HEK293 (cell line): ENCODE results near the gene LYSMD3.

ENCODE experiments used
- CTCF ChIA-PET: fragments of 350-600 bp; formaldehyde crosslinking; extraction: SDS; loops from one replicate; lab custom pipeline; 2021; ENCODE audit warnings: antibody characterized with exemption; lab: Yijun Ruan, JAX
- POLR2A ChIA-PET: fragments of 300-600 bp; formaldehyde crosslinking; extraction: SDS; loops from one replicate; lab custom pipeline; 2020; ENCODE audit warnings: antibody characterized with exemption, inconsistent platforms; lab: Yijun Ruan, JAX
- H3K27ac ChIP-seq: fragments of 200-500 bp; sonication (Bioruptor generic); 2 replicates; pipeline ENCODE4 v1.5.1; 2014; ENCODE audit warnings: low read depth, low read length, control low read depth, inconsistent platforms; ENCODE audit errors: extremely low read depth
- H3K36me3 ChIP-seq, 2 experiments: fragments of 200-500 bp in 1 of 2; sonication (Bioruptor generic) in 1 of 2; 1 replicate in 1 of 2; 2 replicates in 1 of 2; pipeline ENCODE4 v1.5.1; 2014 to 2017; ENCODE audit warnings: inconsistent platforms in 2 of 2, low read length in 2 of 2; ENCODE audit not compliant: control insufficient read depth in 2 of 2, insufficient read depth in 1 of 2
- H3K4me1 ChIP-seq: fragments of 200-500 bp; sonication (Bioruptor generic); 2 replicates; pipeline ENCODE4 v1.5.1; 2014; ENCODE audit warnings: mild to moderate bottlenecking, low read length, inconsistent platforms; ENCODE audit not compliant: control insufficient read depth, insufficient read depth
- H3K4me3 ChIP-seq: 2 replicates; pipeline ENCODE4 v1.5.1; 2011; ENCODE audit warnings: low read depth, mild to moderate bottlenecking, control low read depth, low read length, moderate library complexity
- H3K9me3 ChIP-seq: fragments of 200-500 bp; sonication (Bioruptor generic); 2 replicates; pipeline ENCODE4 v1.5.1; 2014; ENCODE audit warnings: low read depth, low read length, inconsistent platforms; ENCODE audit not compliant: control insufficient read depth, insufficient read depth
- BCL11A ChIP-seq: fragments of 450-650 bp; formaldehyde crosslinking; IDR thresholded peaks from 2 replicates; pipeline ENCODE4 v1.5.1; 2016; ENCODE audit warnings: low read depth, missing biosample characterization, missing genetic modification characterization
- GLI2 ChIP-seq: fragments of 450-650 bp; formaldehyde crosslinking; IDR thresholded peaks from 2 replicates; pipeline ENCODE4; 2017; ENCODE audit warnings: missing biosample characterization, missing genetic modification characterization, low read depth, borderline replicate concordance
- IKZF3 ChIP-seq: fragments of 450-650 bp; IDR thresholded peaks from 2 replicates; pipeline ENCODE4 v1.5.0; 2018; ENCODE audit warnings: missing biosample characterization, mild to moderate bottlenecking, missing genetic modification characterization, moderate library complexity
- KLF1 ChIP-seq: fragments of 450-650 bp; formaldehyde crosslinking; IDR thresholded peaks from 2 replicates; pipeline ENCODE4 v1.5.1; 2016; ENCODE audit warnings: missing biosample characterization, missing genetic modification characterization
- KLF10 ChIP-seq: fragments of 450-650 bp; IDR thresholded peaks from 2 replicates; pipeline ENCODE4 v1.5.1; 2018; ENCODE audit warnings: missing biosample characterization, mild to moderate bottlenecking, missing genetic modification characterization
- KLF7 ChIP-seq: fragments of 450-650 bp; formaldehyde crosslinking; IDR thresholded peaks from 2 replicates; pipeline ENCODE4 v1.5.1; 2016; ENCODE audit warnings: missing biosample characterization, missing genetic modification characterization, borderline replicate concordance
- SCRT2 ChIP-seq: fragments of 450-650 bp; formaldehyde crosslinking; IDR thresholded peaks from 2 replicates; pipeline ENCODE4 v1.5.1; 2016; ENCODE audit warnings: missing biosample characterization, missing genetic modification characterization
- TCF7L2 ChIP-seq: IDR thresholded peaks from 2 replicates; pipeline ENCODE4 v1.6.1; 2011; ENCODE audit warnings: low read depth, mild to moderate bottlenecking, inconsistent platforms, low read length, moderate library complexity, borderline replicate concordance
- ZBTB48 ChIP-seq: fragments of 450-650 bp; formaldehyde crosslinking; IDR thresholded peaks from 2 replicates; pipeline ENCODE4 v1.5.1; 2016; ENCODE audit warnings: missing biosample characterization, missing genetic modification characterization
- ZEB2 ChIP-seq: fragments of 450-650 bp; formaldehyde crosslinking; IDR thresholded peaks from 2 replicates; pipeline ENCODE4 v1.5.1; 2016; ENCODE audit warnings: missing biosample characterization, missing genetic modification characterization
- ZNF202 ChIP-seq: fragments of 450-650 bp; formaldehyde crosslinking; IDR thresholded peaks from 2 replicates; pipeline ENCODE4 v1.5.1; 2016; ENCODE audit warnings: missing biosample characterization, missing genetic modification characterization, borderline replicate concordance
- ZNF211 ChIP-seq: fragments of 450-650 bp; formaldehyde crosslinking; IDR thresholded peaks from 2 replicates; pipeline ENCODE4 v1.5.1; 2016; ENCODE audit warnings: low read depth, missing biosample characterization, missing genetic modification characterization
- ZNF223 ChIP-seq: fragments of 450-650 bp; formaldehyde crosslinking; IDR thresholded peaks from 2 replicates; pipeline ENCODE4 v1.5.1; 2016; ENCODE audit warnings: missing biosample characterization, missing genetic modification characterization
- ZNF23 ChIP-seq: fragments of 450-650 bp; formaldehyde crosslinking; IDR thresholded peaks from 2 replicates; pipeline ENCODE4 v1.5.1; 2016; ENCODE audit warnings: missing biosample characterization, missing genetic modification characterization, borderline replicate concordance
- ZNF248 ChIP-seq: fragments of 450-650 bp; formaldehyde crosslinking; IDR thresholded peaks from 2 replicates; pipeline ENCODE4 v1.5.1; 2017; ENCODE audit warnings: missing biosample characterization, missing genetic modification characterization
- ZNF292 ChIP-seq: fragments of 450-650 bp; formaldehyde crosslinking; IDR thresholded peaks from 2 replicates; pipeline ENCODE4 v1.5.1; 2016; ENCODE audit warnings: low read depth, missing biosample characterization, missing genetic modification characterization, borderline replicate concordance
- ZNF416 ChIP-seq: fragments of 450-650 bp; formaldehyde crosslinking; IDR thresholded peaks from 2 replicates; pipeline ENCODE4 v1.5.1; 2016; ENCODE audit warnings: missing biosample characterization, missing genetic modification characterization
- ZNF501 ChIP-seq: fragments of 450-650 bp; formaldehyde crosslinking; IDR thresholded peaks from 2 replicates; pipeline ENCODE4 v1.5.1; 2016; ENCODE audit warnings: missing biosample characterization, missing genetic modification characterization
- ZNF521 ChIP-seq: fragments of 450-650 bp; formaldehyde crosslinking; IDR thresholded peaks from 2 replicates; pipeline ENCODE4 v1.5.1; 2017; ENCODE audit warnings: missing biosample characterization, mild to moderate bottlenecking, missing genetic modification characterization
- ZNF561 ChIP-seq: fragments of 450-650 bp; IDR thresholded peaks from 2 replicates; pipeline ENCODE4 v1.5.1; 2018; ENCODE audit warnings: missing biosample characterization, missing genetic modification characterization, borderline replicate concordance
- ZNF624 ChIP-seq: fragments of 450-650 bp; formaldehyde crosslinking; IDR thresholded peaks from 2 replicates; pipeline ENCODE4 v1.5.1; 2017; ENCODE audit warnings: missing biosample characterization, missing genetic modification characterization
- ZNF670 ChIP-seq: fragments of 450-650 bp; formaldehyde crosslinking; IDR thresholded peaks from 2 replicates; pipeline ENCODE4 v1.5.1; 2016; ENCODE audit warnings: missing biosample characterization, missing genetic modification characterization, low read depth
- ZNF791 ChIP-seq: fragments of 450-650 bp; formaldehyde crosslinking; IDR thresholded peaks from 2 replicates; pipeline ENCODE4 v1.5.1; 2016; ENCODE audit warnings: missing biosample characterization, missing genetic modification characterization
- TF ChIP-seq, protein P1 (sequence below): fragments of 450-650 bp; formaldehyde crosslinking; optimal IDR thresholded peaks from 2 replicates; pipeline ENCODE3; 2016; ENCODE audit warnings: missing biosample characterization, mild to moderate bottlenecking, missing genetic modification characterization
- TF ChIP-seq, protein P2 (sequence below): fragments of 450-650 bp; formaldehyde crosslinking; IDR thresholded peaks from 2 replicates; pipeline ENCODE4 v1.5.1; 2016; ENCODE audit warnings: missing biosample characterization, missing genetic modification characterization, low read depth
- TF ChIP-seq, protein P3 (sequence below): fragments of 450-650 bp; formaldehyde crosslinking; IDR thresholded peaks from 2 replicates; pipeline ENCODE4 v1.5.1; 2016; ENCODE audit warnings: missing biosample characterization, missing genetic modification characterization
- TF ChIP-seq, protein P4 (sequence below): fragments of 450-650 bp; formaldehyde crosslinking; IDR thresholded peaks from 2 replicates; pipeline ENCODE4 v1.5.1; 2016; ENCODE audit warnings: missing biosample characterization, missing genetic modification characterization

Gene LYSMD3

DNA sequence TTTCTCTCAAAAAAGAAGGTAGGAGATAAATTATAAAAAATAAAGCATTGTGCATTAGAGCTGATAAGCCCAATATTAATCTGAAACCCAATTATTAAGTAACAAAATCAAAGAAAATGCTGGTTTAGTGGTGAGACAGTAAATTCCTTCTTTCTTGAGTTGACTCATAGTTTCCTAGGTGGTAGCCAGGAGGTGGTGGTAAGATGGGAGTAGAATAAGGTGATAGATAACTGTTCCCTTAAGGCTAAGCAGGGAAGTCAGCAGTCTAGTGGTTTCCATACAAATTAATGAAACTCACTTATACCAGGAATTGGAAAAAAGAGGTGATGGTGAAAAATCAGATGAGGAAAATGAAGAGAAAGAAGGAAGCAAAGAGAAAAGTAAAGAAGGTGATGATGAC is 23.2 kb downstream of the LYSMD3 start (continued):
- TF ChIP-seq, protein P1, sequence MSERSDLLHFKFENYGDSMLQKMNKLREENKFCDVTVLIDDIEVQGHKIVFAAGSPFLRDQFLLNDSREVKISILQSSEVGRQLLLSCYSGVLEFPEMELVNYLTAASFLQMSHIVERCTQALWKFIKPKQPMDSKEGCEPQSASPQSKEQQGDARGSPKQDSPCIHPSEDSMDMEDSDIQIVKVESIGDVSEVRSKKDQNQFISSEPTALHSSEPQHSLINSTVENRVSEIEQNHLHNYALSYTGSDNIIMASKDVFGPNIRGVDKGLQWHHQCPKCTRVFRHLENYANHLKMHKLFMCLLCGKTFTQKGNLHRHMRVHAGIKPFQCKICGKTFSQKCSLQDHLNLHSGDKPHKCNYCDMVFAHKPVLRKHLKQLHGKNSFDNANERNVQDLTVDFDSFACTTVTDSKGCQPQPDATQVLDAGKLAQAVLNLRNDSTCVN (tag by site-specific recombination) = no peak
- no peak for TF ChIP-seq IKZF3 (tag by site-specific recombination)
- TF ChIP-seq KLF7 = no peak
- TF ChIP-seq, protein P2, sequence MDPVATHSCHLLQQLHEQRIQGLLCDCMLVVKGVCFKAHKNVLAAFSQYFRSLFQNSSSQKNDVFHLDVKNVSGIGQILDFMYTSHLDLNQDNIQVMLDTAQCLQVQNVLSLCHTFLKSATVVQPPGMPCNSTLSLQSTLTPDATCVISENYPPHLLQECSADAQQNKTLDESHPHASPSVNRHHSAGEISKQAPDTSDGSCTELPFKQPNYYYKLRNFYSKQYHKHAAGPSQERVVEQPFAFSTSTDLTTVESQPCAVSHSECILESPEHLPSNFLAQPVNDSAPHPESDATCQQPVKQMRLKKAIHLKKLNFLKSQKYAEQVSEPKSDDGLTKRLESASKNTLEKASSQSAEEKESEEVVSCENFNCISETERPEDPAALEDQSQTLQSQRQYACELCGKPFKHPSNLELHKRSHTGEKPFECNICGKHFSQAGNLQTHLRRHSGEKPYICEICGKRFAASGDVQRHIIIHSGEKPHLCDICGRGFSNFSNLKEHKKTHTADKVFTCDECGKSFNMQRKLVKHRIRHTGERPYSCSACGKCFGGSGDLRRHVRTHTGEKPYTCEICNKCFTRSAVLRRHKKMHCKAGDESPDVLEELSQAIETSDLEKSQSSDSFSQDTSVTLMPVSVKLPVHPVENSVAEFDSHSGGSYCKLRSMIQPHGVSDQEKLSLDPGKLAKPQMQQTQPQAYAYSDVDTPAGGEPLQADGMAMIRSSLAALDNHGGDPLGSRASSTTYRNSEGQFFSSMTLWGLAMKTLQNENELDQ (tag by site-specific recombination) = no peak

DNA sequence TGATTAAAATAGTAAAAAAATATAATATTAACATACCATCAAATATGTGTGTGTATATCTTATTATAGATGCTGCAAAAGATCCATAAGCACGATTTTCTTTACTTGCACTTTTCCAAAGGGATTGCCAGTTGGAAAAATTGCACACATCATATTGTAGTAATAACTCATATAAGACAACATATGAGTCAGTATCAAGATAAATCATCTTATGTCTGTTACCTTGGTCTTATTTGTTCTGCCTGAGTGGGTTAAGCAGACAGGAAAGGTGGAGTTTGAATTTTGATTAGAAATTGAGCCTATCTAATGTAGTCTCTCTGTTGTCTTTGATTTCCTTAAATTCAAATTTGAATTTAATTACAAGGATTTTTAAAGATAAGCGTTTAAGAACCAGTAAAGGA is 24.6 kb downstream of the LYSMD3 start:
- no peak overlapping the region for H3K4me3 ChIP-seq
- H3K36me3 ChIP-seq = no peaks in the 10 kb centered on the region
- H3K4me1 ChIP-seq = no peaks in the 10 kb centered on the region
- ChIA-PET CTCF (interaction anchor here (0.7 kb wide), 1 partner anchor 1021 kb away, joined by 4 read pairs; no protein-coding TSS in a partner anchor), POLR2A (no interaction called here)
- TF ChIP-seq TCF7L2 (no peak), ZNF223 (tag by site-specific recombination) (no peak), ZNF501 (tag by site-specific recombination) (no peak), BCL11A (tag by site-specific recombination) (no peak), ZNF521 (tag by site-specific recombination) (no peak), ZNF248 (tag by site-specific recombination) (no peak), ZNF624 (tag by site-specific recombination) (no peak), ZNF791 (tag by site-specific recombination) (no peak), ZNF670 (tag by site-specific recombination) (no peak), ZEB2 (tag by site-specific recombination) (no peak), SCRT2 (tag by site-specific recombination) (no peak), GLI2 (tag by site-specific recombination) (no peak), ZNF416 (tag by site-specific recombination) (no peak), ZNF23 (tag by site-specific recombination) (no peak)
- TF ChIP-seq, protein P3, sequence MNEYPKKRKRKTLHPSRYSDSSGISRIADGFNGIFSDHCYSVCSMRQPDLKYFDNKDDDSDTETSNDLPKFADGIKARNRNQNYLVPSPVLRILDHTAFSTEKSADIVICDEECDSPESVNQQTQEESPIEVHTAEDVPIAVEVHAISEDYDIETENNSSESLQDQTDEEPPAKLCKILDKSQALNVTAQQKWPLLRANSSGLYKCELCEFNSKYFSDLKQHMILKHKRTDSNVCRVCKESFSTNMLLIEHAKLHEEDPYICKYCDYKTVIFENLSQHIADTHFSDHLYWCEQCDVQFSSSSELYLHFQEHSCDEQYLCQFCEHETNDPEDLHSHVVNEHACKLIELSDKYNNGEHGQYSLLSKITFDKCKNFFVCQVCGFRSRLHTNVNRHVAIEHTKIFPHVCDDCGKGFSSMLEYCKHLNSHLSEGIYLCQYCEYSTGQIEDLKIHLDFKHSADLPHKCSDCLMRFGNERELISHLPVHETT (tag by site-specific recombination) = no peak
- H3K9me3 ChIP-seq = no peaks in the 10 kb centered on the region
- no peak overlapping the region for H3K27ac ChIP-seq

DNA sequence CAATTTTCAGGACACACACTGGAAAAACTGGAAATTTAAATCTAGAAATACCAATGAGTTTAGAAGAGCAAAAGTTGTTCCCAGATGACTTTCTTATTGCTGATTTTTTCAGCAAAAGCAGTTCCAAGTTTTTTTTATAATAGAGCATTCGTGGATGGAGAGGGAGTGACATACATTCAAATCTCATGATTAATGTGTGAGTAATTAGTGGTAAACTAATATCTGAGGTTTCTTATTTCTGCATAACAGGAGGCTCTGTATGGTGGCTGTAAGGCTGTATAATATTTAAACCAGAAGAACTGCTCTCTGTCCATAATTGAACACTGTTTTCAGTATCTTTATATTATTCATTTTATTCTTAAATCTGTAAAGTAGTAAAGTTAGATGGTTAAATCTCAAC is 25.8 kb downstream of the LYSMD3 start:
- POLR2A ChIA-PET = no interaction called here
- TF ChIP-seq ZNF202 (tag by site-specific recombination) (no peak), KLF10 (no peak), KLF1 (no peak), ZNF292 (tag by site-specific recombination) (no peak), ZBTB48 (no peak), GLI2 (tag by site-specific recombination) (no peak), ZNF211 (tag by site-specific recombination) (no peak), ZNF561 (no peak)
- TF ChIP-seq, protein P4, sequence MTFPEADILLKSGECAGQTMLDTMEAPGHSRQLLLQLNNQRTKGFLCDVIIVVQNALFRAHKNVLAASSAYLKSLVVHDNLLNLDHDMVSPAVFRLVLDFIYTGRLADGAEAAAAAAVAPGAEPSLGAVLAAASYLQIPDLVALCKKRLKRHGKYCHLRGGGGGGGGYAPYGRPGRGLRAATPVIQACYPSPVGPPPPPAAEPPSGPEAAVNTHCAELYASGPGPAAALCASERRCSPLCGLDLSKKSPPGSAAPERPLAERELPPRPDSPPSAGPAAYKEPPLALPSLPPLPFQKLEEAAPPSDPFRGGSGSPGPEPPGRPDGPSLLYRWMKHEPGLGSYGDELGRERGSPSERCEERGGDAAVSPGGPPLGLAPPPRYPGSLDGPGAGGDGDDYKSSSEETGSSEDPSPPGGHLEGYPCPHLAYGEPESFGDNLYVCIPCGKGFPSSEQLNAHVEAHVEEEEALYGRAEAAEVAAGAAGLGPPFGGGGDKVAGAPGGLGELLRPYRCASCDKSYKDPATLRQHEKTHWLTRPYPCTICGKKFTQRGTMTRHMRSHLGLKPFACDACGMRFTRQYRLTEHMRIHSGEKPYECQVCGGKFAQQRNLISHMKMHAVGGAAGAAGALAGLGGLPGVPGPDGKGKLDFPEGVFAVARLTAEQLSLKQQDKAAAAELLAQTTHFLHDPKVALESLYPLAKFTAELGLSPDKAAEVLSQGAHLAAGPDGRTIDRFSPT (tag by site-specific recombination) = no peak
- TF ChIP-seq, protein P3 (tag by site-specific recombination) = no peak

More for the DNA sequence above, 25.8 kb downstream of the LYSMD3 start:
- no peaks in the 10 kb centered on the region for H3K36me3 ChIP-seq
- no peaks in the 10 kb centered on the region for H3K9me3 ChIP-seq
- H3K4me3 ChIP-seq = no peak overlapping the region
- H3K27ac ChIP-seq = no peak overlapping the region
- CTCF ChIA-PET = no interaction called here
- no peaks in the 10 kb centered on the region for H3K4me1 ChIP-seq
